Smooth muscle cell of the brain vasculature (primary cell): ENCODE measurements around the gene NDUFS8.

Source experiments
- DNase-seq: peaks from one replicate; pipeline ENCODE4 v3.0.0-alpha.2; 2012; ENCODE audit warnings: low read depth, low spot score

NDUFS8 gene

GRCh38 chr11:68049509-68050370 is 19.3 kb downstream of the NDUFS8 start:
- DNase-seq = no peak

DNA sequence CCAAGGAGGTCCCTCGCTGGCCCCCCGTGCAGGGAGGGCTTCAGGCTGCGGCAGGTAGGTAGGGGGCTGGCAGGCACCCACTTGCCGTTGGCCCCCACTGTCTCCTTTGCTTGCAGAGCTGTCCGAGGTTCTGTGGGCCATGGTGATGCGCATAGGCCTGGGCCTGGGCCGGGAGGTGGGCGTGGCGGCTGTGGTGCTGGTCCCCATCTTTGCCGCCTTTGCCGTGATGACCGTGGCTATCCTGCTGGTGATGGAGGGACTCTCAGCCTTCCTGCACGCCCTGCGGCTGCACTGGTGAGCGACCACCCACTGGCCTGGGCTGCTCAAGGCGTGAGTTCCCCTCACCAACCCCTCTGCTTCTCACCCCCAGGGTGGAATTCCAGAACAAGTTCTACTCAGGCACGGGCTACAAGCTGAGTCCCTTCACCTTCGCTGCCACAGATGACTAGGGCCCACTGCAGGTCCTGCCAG is 19.9 kb downstream of the NDUFS8 start:
- no peak for DNase-seq

GRCh38 chr11:68051191-68052136 is 21.0 kb downstream of the NDUFS8 start:
- no peak for DNase-seq

GRCh38 chr11:68052137-68052873 is 21.8 kb downstream of the NDUFS8 start:
- DNase-seq = no peak

GRCh38 chr11:68053117-68053516 is 22.6 kb downstream of the NDUFS8 start:
- DNase-seq = no peak

GRCh38 chr11:68053981-68054812 is 23.7 kb downstream of the NDUFS8 start:
- DNase-seq = no peak

GRCh38 chr11:68056317-68057285 is 26.1 kb downstream of the NDUFS8 start:
- DNase-seq = no peak

DNA sequence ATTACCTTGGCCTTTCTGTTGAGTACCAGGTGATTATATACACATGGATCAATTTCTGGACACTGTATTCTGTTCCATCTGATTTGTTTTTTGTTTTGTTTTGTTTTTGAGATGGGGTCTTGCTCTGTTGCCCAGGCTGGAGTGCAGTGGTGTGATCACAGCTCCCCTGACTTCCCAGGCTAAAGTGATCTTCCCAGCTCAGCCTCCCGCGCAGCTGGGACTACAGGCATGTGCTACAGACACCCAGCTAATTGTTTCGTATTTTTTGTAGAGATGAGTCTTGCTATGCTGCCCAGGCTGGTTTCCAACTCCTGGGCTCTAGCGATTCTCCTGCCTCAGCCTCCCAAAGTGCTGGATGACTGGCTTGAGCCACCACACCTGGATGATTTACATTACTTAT is 27.3 kb downstream of the NDUFS8 start:
- DNase-seq = no peak

GRCh38 chr11:68061508-68061907 is 31.0 kb downstream of the NDUFS8 start:
- DNase-seq = no peak

DNA sequence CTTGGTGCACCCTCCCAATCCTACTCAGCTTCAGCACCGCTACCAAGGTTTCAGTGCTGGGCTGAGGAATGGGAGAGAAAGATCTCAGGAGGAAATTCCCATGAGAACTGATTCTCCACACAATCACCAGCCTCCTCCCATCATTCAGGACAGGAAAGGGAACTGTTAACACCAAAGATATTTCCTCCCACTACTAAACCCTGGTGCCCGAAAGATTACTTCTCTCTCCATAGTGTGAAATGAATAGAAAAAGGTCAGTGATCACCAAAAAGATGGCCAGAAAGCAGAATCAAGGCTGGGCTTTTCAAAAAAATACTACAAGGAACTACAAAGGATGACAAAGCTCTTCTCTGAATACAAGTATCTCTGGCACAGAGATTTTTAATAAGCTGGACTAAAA is 34.4 kb downstream of the NDUFS8 start:
- no peak for DNase-seq

DNA sequence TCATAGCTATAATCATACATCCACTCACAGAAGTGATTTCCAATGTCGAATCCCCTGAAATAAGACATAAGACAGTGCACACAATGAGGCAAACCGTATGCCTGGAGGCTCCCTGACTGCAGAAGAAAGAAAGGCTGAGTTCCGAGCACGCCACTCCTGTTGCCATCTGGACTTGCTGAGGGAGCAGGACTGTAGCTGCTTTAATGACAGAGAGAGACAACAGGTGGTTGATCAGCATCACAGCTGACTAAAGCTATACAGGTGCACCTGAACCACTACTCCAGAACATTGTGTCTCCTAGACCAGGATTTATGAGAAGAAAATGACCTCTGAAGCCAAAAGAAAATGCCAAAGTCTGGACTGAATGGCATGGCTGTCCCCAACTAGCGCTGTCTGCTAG is 35.4 kb downstream of the NDUFS8 start:
- DNase-seq = no peak

GRCh38 chr11:68066742-68067141 is 36.3 kb downstream of the NDUFS8 start:
- peak; percentile 69 for DNase-seq

- DNase-seq = no peak
These were observed 37.5 kb downstream of the NDUFS8 start for GRCh38 chr11:68067991-68068390.

DNA sequence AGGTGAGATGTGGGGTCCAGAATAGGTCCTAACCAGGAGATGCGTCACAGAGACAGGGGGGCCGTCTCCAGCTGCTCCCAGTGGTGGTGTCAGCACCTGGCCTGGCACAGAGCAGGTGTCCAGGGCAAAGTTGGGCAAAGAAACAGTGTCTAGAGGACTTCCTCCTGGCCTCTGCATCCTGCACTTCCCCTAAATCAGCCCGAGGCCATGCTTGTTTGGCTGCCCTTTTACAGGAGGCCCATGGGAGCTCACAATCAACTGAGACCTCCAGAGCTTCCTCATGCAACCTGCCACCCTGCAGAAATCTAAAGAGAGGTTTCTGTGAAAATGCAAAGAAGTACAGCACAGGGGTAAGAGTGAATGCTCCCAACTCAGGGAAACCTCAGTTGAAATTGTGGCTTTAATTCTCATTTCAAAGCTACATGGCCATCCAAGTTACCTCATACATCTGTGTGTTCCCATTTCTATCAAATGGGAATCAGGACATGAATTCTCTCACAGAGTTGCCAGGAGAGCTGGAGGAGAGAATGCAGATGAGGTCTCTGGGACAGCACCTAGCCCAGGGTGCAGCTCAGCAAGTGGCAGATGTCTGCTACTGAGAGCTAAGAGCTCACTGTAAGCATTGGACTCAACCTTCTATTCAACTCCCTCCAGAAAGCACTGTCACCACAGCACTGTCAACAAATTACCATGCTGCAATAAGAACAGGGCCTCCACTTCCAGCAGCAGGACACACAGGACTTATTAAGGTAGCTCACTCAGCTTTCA is 41.0 kb downstream of the NDUFS8 start:
- no peak for DNase-seq

- DNase-seq = no peak
These were observed 44.3 kb downstream of the NDUFS8 start for GRCh38 chr11:68074584-68075352.

DNA sequence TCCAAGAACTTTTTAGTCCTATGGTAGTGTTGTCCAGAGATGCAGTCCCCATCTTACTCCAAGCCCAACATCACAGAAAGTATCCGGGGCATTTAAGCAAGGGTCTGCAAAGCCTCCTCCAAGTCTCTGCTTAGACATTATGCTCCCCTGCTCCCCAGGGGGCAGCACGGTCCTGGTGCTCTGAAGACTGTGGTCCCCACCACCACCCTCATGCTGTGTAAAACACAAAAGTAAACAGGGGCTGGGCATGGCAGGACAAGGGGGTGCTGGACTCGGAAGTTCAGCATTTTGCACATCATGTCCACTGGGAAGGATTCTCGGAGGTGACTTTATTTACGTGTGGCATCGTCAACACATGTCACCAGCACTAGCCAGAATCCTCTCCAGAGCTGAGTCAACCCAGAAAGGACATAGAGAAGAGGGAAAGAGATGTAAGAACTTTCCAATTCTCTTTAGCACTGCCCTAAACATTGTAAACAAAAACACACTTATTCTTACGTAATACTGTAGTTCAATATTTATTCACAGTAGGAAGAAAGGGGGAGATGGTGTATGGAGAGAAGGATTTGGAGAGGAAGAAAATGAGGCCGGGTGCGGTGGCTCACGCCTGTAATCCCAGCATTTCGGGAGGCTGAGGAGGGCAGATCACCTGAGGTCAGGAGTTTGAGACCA is 46.0 kb downstream of the NDUFS8 start:
- DNase-seq = no peak
